ENCODE measurements around the gene RAB7B.
A peak's percentile ranks its signal among the peaks of the same experiment; 100 is the strongest.

DNA sequence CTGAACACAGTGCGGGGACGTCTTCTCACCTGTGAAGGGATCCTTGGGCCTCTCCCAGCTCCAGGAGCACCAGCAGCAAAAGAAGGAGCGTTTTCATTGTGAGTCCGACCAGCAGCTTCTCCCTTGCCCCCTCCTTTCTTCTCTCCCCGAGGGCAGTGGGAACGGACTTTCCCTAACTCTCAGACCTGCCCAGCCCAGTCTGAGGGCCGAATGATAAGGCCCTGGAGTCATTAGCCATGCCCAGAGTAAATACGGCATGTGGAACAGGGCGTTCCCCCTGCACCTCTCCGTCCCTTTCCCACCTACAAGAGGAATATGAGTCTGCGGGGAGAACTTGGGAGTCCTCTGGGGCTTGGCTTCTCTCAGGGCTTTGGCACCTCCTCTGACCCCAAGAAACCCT is 20.5 kb upstream of the RAB7B start, which contains the start of gene CTSE:
- TF ChIP-seq, protein P1, sequence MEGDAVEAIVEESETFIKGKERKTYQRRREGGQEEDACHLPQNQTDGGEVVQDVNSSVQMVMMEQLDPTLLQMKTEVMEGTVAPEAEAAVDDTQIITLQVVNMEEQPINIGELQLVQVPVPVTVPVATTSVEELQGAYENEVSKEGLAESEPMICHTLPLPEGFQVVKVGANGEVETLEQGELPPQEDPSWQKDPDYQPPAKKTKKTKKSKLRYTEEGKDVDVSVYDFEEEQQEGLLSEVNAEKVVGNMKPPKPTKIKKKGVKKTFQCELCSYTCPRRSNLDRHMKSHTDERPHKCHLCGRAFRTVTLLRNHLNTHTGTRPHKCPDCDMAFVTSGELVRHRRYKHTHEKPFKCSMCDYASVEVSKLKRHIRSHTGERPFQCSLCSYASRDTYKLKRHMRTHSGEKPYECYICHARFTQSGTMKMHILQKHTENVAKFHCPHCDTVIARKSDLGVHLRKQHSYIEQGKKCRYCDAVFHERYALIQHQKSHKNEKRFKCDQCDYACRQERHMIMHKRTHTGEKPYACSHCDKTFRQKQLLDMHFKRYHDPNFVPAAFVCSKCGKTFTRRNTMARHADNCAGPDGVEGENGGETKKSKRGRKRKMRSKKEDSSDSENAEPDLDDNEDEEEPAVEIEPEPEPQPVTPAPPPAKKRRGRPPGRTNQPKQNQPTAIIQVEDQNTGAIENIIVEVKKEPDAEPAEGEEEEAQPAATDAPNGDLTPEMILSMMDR (IDR thresholded peaks at IDR 0.05), result no peak
- TF ChIP-seq POLR2A (IDR thresholded peaks at IDR 0.05), result peak in 1 of 2 donors; percentile 11
